ENCODE results near the gene SEL1L3.
"Not testable (repeated sequence)": the region's sequence is repeated elsewhere in the genome, so short reads cannot be mapped to it uniquely, and the experiment has no call there.

SEL1L3 gene

DNA sequence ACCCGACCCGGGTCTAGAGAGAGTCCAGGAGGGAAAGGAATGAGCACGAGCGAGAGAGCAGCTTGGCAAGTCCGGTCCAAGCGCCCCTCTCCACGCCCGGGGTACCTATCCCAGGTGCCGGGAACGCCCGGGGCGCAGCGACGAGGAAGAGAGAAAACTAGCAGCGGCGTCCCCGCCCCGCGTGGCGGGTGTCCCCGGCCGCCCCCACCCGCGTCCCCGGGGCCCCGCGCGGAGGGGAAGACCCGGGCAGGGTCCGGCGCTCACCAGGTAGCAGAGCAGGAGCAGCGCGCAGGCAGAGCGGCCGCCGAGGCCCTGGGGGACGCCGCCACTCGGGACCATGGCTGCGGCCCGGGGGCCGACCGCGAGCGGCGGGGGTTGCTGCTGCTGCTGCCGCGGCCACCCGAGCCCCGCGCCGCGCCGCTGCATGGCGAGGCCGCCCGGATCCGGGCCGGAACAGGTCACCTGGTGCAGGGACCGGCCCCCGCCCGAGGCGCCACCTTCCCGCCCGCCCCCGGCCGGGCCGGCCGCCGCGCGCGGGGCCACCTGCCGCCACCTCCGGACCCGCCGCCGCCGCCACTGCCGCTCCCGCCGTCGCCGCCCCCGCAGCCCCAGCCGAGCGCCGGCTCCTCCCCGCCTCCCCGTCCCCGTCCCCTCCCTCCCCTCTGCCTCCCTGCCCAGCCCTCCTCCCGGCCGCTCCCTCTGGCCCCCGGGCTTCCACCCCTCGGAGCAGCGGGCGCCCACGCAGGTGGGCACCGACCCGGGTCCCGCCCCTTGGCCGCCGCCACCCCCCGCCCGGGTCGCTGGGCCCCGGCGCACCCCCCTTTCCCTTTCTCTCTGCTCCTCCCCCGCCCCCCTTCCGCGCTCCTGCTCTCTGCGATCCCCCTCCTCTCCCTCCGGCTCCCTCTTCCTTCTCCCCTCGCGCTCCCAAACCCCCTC, at the start of gene SEL1L3:
SEL1L3 (minus strand) TSS at position 578 of the 936 bp plus-strand sequence; CDS start at position 426, 152 bp downstream.
- peak within 1 kb of the TSS; percentile 90 for H3K9ac ChIP-seq (ENCODE audit: low read length)
- peak within 1 kb of the TSS; percentile 77 for H3K4me3 ChIP-seq (ENCODE audit: low read length)
- no peaks in the 10 kb centered on the region for H3K9me3 ChIP-seq (ENCODE audit: control insufficient read depth, low read length)
- no peaks in the 10 kb centered on the region for H3K36me3 ChIP-seq (ENCODE audit: control insufficient read depth, insufficient read depth, low read length)
- no peaks in the 10 kb centered on the region for H3K27me3 ChIP-seq (ENCODE audit: control insufficient read depth, insufficient read depth, low read length)
- peaks cover 49% of the 10 kb centered on the region for H3K4me1 ChIP-seq (ENCODE audit: control insufficient read depth, insufficient read depth, low read length)

- Histone ChIP-seq H3K9me3 (ENCODE audit: control insufficient read depth, low read length) (no peaks in the 10 kb centered on the region), H3K4me1 (ENCODE audit: control insufficient read depth, insufficient read depth, low read length) (peaks cover 8% of the 10 kb centered on the region), H3K4me3 (ENCODE audit: low read length) (no peak overlapping the region), H3K36me3 (ENCODE audit: control insufficient read depth, insufficient read depth, low read length) (no peaks in the 10 kb centered on the region), H3K9ac (ENCODE audit: low read length) (no peak overlapping the region), H3K27me3 (ENCODE audit: control insufficient read depth, insufficient read depth, low read length) (no peaks in the 10 kb centered on the region)
Observed at GRCh38 chr4:25911356-25911755, 48.6 kb upstream of the SEL1L3 start.

- Histone ChIP-seq H3K36me3 (ENCODE audit: control insufficient read depth, insufficient read depth, low read length) (no peaks in the 10 kb centered on the region), H3K27me3 (ENCODE audit: control insufficient read depth, insufficient read depth, low read length) (no peaks in the 10 kb centered on the region), H3K4me1 (ENCODE audit: control insufficient read depth, insufficient read depth, low read length) (peaks cover 7% of the 10 kb centered on the region), H3K9me3 (ENCODE audit: control insufficient read depth, low read length) (no peaks in the 10 kb centered on the region), H3K9ac (ENCODE audit: low read length) (no peak overlapping the region), H3K4me3 (ENCODE audit: low read length) (no peak overlapping the region)
Observed at GRCh38 chr4:25908491-25908901, 45.7 kb upstream of the SEL1L3 start.

DNA sequence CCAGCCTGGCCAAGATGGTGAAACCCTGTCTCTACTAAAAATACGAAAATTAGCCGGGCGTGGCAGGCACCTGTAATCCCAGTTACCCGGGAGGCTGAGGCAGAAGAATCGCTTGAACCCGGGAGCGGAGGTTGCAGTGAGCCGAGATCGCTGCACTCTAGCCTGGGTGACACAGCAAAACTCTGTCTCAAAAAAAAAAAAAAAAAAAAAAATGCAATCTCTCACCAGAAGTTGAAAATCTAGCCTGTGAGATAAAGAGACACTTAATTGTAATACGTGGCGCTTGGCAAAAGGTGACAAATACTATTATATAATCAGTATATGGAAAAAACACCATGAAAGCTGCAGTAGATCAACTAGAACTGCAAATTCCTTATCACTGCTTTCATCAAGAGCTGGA, 43.3 kb upstream of the SEL1L3 start:
- H3K4me1 ChIP-seq (ENCODE audit: control insufficient read depth, insufficient read depth, low read length); H3K4me3 ChIP-seq (ENCODE audit: low read length); H3K9ac ChIP-seq (ENCODE audit: low read length); H3K27me3 ChIP-seq (ENCODE audit: control insufficient read depth, insufficient read depth, low read length); H3K9me3 ChIP-seq (ENCODE audit: control insufficient read depth, low read length); H3K36me3 ChIP-seq (ENCODE audit: control insufficient read depth, insufficient read depth, low read length): not testable (repeated sequence)

GRCh38 chr4:25905371-25905770, 42.6 kb upstream of the SEL1L3 start:
- no peak overlapping the region for H3K4me3 ChIP-seq (ENCODE audit: low read length)

DNA sequence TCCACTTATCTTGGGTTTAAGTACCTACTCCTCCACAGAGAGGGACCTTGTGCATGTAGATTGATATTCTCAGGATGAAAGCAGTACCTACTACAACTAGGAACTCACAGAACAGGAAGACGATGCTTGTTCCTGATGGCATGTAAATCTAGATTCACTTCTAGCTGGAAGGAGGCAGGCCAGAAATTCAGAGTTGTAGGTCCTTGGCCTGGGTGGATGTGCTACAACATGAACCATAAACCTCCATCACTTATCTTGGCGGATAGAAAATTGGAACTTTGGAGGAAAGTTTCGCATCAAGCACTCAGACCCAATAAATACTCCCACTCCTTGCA, 41.9 kb upstream of the SEL1L3 start:
- no peak overlapping the region for H3K4me3 ChIP-seq (ENCODE audit: low read length)
- H3K36me3 ChIP-seq (ENCODE audit: control insufficient read depth, insufficient read depth, low read length) = no peaks in the 10 kb centered on the region
- no peaks in the 10 kb centered on the region for H3K4me1 ChIP-seq (ENCODE audit: control insufficient read depth, insufficient read depth, low read length)
- no peaks in the 10 kb centered on the region for H3K27me3 ChIP-seq (ENCODE audit: control insufficient read depth, insufficient read depth, low read length)
- no peaks in the 10 kb centered on the region for H3K9me3 ChIP-seq (ENCODE audit: control insufficient read depth, low read length)
- no peak overlapping the region for H3K9ac ChIP-seq (ENCODE audit: low read length)

More at GRCh38 chr4:25905371-25905770, 42.6 kb upstream of the SEL1L3 start:
- no peaks in the 10 kb centered on the region for H3K27me3 ChIP-seq (ENCODE audit: control insufficient read depth, insufficient read depth, low read length)
- H3K9me3 ChIP-seq (ENCODE audit: control insufficient read depth, low read length) = no peaks in the 10 kb centered on the region
- H3K9ac ChIP-seq (ENCODE audit: low read length) = no peak overlapping the region
- H3K36me3 ChIP-seq (ENCODE audit: control insufficient read depth, insufficient read depth, low read length) = no peaks in the 10 kb centered on the region
- H3K4me1 ChIP-seq (ENCODE audit: control insufficient read depth, insufficient read depth, low read length) = no peaks in the 10 kb centered on the region

- H3K4me1 ChIP-seq (ENCODE audit: control insufficient read depth, insufficient read depth, low read length) = no peaks in the 10 kb centered on the region
- H3K27me3 ChIP-seq (ENCODE audit: control insufficient read depth, insufficient read depth, low read length) = no peaks in the 10 kb centered on the region
- H3K9me3 ChIP-seq (ENCODE audit: control insufficient read depth, low read length) = no peaks in the 10 kb centered on the region
- H3K9ac ChIP-seq (ENCODE audit: low read length) = no peak overlapping the region
- H3K4me3 ChIP-seq (ENCODE audit: low read length) = no peak overlapping the region
- no peaks in the 10 kb centered on the region for H3K36me3 ChIP-seq (ENCODE audit: control insufficient read depth, insufficient read depth, low read length)
Observed at GRCh38 chr4:25903900-25904747, 41.3 kb upstream of the SEL1L3 start.

DNA sequence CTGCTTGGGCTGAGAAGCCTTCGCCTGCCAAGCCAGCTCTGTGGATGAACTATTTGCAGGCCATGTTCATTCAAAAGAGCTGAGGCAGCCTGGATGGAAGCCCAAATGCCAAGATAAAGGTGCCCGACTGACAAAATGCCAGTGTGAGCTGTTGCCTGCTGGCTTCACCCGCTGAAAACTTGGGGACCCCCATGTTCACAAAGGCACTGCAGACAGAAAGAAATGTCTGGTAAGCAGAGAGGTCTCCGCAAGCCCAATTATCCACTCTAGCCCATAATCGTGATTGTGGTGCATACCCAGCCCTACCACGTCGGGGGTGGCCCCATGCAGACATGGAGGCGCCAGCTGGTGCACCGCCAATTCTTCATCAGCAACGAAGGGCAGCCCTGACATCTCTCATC, 38.2 kb upstream of the SEL1L3 start:
- Histone ChIP-seq H3K4me3 (ENCODE audit: low read length) (no peak overlapping the region), H3K4me1 (ENCODE audit: control insufficient read depth, insufficient read depth, low read length) (peaks cover 11% of the 10 kb centered on the region), H3K27me3 (ENCODE audit: control insufficient read depth, insufficient read depth, low read length) (no peaks in the 10 kb centered on the region), H3K9me3 (ENCODE audit: control insufficient read depth, low read length) (no peaks in the 10 kb centered on the region), H3K9ac (ENCODE audit: low read length) (no peak overlapping the region), H3K36me3 (ENCODE audit: control insufficient read depth, insufficient read depth, low read length) (no peaks in the 10 kb centered on the region)

DNA sequence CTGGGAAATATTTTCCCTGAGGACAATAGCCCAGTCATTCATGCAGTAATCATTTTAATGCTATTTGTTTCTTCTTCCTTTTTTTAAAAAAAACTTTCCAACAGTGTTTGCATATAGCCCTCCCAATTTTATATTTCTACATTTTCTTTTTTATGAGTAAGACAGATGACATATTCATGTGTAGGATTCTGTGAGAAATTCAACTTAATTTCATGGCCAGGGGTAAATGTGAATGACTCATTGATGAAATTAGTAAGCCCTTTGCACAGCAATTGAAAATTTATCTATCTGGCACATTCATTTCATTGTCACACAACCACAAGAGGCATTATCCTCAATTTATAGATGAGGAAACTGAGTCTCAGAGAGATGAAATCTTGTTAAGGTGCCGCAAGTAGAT, 37.5 kb upstream of the SEL1L3 start:
- H3K9ac ChIP-seq (ENCODE audit: low read length) = no peak overlapping the region
- H3K9me3 ChIP-seq (ENCODE audit: control insufficient read depth, low read length) = no peaks in the 10 kb centered on the region
- peaks cover 11% of the 10 kb centered on the region for H3K4me1 ChIP-seq (ENCODE audit: control insufficient read depth, insufficient read depth, low read length)
- H3K4me3 ChIP-seq (ENCODE audit: low read length) = no peak overlapping the region
- no peaks in the 10 kb centered on the region for H3K36me3 ChIP-seq (ENCODE audit: control insufficient read depth, insufficient read depth, low read length)
- no peaks in the 10 kb centered on the region for H3K27me3 ChIP-seq (ENCODE audit: control insufficient read depth, insufficient read depth, low read length)

GRCh38 chr4:25896776-25897539, 34.2 kb upstream of the SEL1L3 start:
- H3K9ac ChIP-seq (ENCODE audit: low read length) = no peak overlapping the region
- H3K27me3 ChIP-seq (ENCODE audit: control insufficient read depth, insufficient read depth, low read length) = no peaks in the 10 kb centered on the region
- no peaks in the 10 kb centered on the region for H3K36me3 ChIP-seq (ENCODE audit: control insufficient read depth, insufficient read depth, low read length)
- H3K4me1 ChIP-seq (ENCODE audit: control insufficient read depth, insufficient read depth, low read length) = peaks cover 11% of the 10 kb centered on the region
- H3K9me3 ChIP-seq (ENCODE audit: control insufficient read depth, low read length) = no peaks in the 10 kb centered on the region
- H3K4me3 ChIP-seq (ENCODE audit: low read length) = no peak overlapping the region

- Histone ChIP-seq H3K9me3 (ENCODE audit: control insufficient read depth, low read length) (no peaks in the 10 kb centered on the region), H3K36me3 (ENCODE audit: control insufficient read depth, insufficient read depth, low read length) (no peaks in the 10 kb centered on the region), H3K4me1 (ENCODE audit: control insufficient read depth, insufficient read depth, low read length) (peaks cover 11% of the 10 kb centered on the region), H3K27me3 (ENCODE audit: control insufficient read depth, insufficient read depth, low read length) (no peaks in the 10 kb centered on the region), H3K4me3 (ENCODE audit: low read length) (no peak overlapping the region), H3K9ac (ENCODE audit: low read length) (no peak overlapping the region)
Observed at GRCh38 chr4:25892796-25893195, 30.0 kb upstream of the SEL1L3 start.

All from mucosa of stomach (tissue), 1 donor.